Kidney epithelial cell (primary cell): ENCODE data around the gene SEMA5B. TPM values are rescaled to one million over a fixed set of nuclear protein-coding genes. Genes with fewer than 3 reads are reported as not detected.

ENCODE experiments used
- DNase-seq: peaks from one replicate; pipeline ENCODE4 v3.0.0-alpha.2; 2010; ENCODE audit warnings: low read depth
- H3K27me3 ChIP-seq: 2 replicates; pipeline ENCODE4 v1.6.0; 2011; ENCODE audit warnings: low read length; ENCODE audit not compliant: control insufficient read depth, insufficient read depth
- H3K36me3 ChIP-seq: 2 replicates; pipeline ENCODE4 v1.5.1; 2011; ENCODE audit warnings: low read length; ENCODE audit not compliant: control insufficient read depth, insufficient read depth
- H3K4me3 ChIP-seq: 2 replicates; pipeline ENCODE4 v1.5.1; 2011; ENCODE audit warnings: low read depth, mild to moderate bottlenecking, control low read depth, low read length
- total RNA-seq: library from RNA; depleted of rRNA; stranded (reverse); fragments of >200 nt; gene quantifications from 2 replicates; pipeline ENCODE4 v1.2.3, GENCODE V29; 2015
- TF ChIP-seq, protein P1 (sequence below): IDR thresholded peaks from 2 replicates; pipeline ENCODE4 v1.5.1; 2011; ENCODE audit warnings: mild to moderate bottlenecking, moderate library complexity, low read length, control low read depth, inconsistent platforms; ENCODE audit not compliant: insufficient read depth, poor library complexity, severe bottlenecking

Gene SEMA5B
- total RNA-seq, 1 donor from 2014 or later: not detected

DNA sequence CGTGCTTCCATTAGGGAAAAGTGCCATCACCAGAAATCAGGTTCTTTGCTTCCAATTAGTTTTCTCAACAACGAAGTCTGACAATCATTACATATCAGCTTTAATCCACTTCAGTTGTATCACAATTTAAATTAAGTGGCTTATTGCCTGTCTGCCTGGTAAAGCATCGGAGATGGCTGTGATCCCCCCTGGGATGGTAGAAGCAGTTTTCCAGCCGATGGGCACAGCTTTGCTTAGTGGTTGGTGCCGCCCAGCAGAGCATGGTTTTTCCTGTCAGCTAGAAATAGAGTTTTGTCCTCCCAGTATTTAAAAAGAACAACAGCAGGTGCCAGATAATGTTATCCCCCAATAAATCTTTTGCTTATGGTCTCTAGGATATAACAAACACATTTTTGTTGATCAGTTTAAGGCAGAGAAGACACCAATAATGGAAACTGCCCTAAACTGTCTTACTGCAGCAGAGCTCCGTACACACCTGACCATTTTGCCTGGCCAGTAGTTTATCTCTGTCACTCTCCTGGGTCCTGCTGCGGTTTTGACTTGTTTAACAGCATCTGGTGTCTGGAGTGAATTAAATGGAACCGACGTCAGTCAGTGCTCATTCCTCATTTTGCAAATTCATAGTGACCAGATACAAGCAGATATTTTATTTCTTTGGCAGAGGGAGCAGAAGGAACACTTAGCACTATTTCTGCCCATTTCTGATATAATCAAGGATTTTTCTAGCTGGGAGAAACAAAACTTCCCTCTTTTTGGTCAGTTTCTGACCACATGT, 153.6 kb downstream of the SEMA5B start:
- Histone ChIP-seq H3K27me3 (no peaks in the 10 kb centered on the region), H3K36me3 (no peaks in the 10 kb centered on the region), H3K4me3 (no peak overlapping the region)
- no peak for DNase-seq
- TF ChIP-seq, protein P1, sequence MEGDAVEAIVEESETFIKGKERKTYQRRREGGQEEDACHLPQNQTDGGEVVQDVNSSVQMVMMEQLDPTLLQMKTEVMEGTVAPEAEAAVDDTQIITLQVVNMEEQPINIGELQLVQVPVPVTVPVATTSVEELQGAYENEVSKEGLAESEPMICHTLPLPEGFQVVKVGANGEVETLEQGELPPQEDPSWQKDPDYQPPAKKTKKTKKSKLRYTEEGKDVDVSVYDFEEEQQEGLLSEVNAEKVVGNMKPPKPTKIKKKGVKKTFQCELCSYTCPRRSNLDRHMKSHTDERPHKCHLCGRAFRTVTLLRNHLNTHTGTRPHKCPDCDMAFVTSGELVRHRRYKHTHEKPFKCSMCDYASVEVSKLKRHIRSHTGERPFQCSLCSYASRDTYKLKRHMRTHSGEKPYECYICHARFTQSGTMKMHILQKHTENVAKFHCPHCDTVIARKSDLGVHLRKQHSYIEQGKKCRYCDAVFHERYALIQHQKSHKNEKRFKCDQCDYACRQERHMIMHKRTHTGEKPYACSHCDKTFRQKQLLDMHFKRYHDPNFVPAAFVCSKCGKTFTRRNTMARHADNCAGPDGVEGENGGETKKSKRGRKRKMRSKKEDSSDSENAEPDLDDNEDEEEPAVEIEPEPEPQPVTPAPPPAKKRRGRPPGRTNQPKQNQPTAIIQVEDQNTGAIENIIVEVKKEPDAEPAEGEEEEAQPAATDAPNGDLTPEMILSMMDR: no peak

DNA sequence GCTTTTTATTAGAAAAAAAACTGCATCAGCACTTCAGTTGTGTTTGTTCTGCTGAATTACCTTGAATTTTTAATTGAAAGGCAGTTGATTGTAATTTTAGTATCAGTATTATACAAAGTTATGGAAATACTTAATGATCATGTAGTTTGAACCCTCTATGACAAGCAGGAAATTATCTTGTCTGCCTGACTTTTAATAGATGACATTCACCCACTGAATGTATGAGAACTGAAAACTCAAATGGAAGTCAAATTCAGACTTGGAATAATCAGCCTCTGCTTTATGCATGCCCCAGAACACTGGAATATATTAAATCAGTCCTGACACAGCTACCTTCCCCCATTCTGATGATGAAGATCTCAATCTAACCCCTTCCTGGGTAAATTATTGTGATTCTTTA, 159.2 kb downstream of the SEMA5B start:
- TF ChIP-seq, protein P1: no peak
- no peaks in the 10 kb centered on the region for H3K27me3 ChIP-seq
- H3K36me3 ChIP-seq: no peaks in the 10 kb centered on the region
- no peak for DNase-seq
- H3K4me3 ChIP-seq: no peak overlapping the region

DNA sequence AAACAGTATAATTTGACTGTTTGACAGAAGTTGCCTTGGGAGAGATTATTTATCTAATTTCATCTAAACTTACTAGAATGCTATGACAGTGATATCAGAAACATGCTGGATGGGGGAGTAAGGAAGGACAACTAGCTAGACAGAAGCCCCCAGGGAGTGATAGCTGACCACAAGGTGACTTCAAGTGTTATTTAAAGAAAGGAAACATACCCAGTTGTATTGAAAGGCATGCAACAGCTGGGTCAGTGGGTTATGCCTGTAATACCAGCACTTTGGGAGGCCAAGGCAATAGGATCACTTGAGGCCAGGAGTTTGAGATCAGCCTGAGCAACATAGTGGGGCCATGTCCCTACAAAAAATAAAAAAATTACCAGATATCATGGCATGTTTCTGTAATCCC, 163.1 kb downstream of the SEMA5B start:
- Histone ChIP-seq H3K4me3 (no peak overlapping the region), H3K36me3 (no peaks in the 10 kb centered on the region), H3K27me3 (no peaks in the 10 kb centered on the region)
- DNase-seq: no peak
- TF ChIP-seq, protein P1: no peak

DNA sequence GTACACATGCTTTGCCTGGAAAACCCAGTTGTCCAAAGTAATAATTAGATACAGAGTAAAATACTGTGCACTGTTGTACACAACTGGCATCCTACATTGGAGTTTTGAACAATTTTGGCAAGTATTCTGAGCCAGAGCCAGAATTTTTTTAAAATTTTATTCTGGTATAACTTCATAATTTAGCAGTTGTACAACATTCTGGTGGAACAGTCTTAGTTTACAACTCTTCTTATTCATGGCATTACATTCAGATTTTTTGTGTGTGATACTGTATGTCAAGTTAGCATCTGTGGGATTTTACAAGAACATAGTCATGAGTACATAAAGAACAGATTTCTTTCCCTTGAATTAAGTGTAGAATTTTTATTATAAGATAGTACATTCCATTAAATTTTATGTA, 165.2 kb downstream of the SEMA5B start:
- H3K27me3 ChIP-seq: no peaks in the 10 kb centered on the region
- DNase-seq: no peak
- no peaks in the 10 kb centered on the region for H3K36me3 ChIP-seq
- H3K4me3 ChIP-seq: no peak overlapping the region
- TF ChIP-seq, protein P1: no peak

Other genes starting within 250 kb of the SEMA5B start
- gene HSPBAP1, start 233.9 kb downstream of the SEMA5B start, total RNA-seq: 8.1 and 10.7 TPM in 2 replicates
- 17.2 and 24.7 TPM in 2 replicates for gene SLC49A4, start 232.7 kb downstream of the SEMA5B start, total RNA-seq
- 14.4 and 18.8 TPM in 2 replicates for gene PDIA5, start 39.3 kb upstream of the SEMA5B start, total RNA-seq
- gene SEC22A, start 174.2 kb upstream of the SEMA5B start, total RNA-seq: 26.9 and 35.3 TPM in 2 replicates